Measurements from ENCODE around the gene STYK1.
A peak's percentile ranks its signal among the peaks of the same experiment; 100 is the strongest.
"Not testable (repeated sequence)": the region's sequence is repeated elsewhere in the genome, so short reads cannot be mapped to it uniquely, and the experiment has no call there.

Gene STYK1

DNA sequence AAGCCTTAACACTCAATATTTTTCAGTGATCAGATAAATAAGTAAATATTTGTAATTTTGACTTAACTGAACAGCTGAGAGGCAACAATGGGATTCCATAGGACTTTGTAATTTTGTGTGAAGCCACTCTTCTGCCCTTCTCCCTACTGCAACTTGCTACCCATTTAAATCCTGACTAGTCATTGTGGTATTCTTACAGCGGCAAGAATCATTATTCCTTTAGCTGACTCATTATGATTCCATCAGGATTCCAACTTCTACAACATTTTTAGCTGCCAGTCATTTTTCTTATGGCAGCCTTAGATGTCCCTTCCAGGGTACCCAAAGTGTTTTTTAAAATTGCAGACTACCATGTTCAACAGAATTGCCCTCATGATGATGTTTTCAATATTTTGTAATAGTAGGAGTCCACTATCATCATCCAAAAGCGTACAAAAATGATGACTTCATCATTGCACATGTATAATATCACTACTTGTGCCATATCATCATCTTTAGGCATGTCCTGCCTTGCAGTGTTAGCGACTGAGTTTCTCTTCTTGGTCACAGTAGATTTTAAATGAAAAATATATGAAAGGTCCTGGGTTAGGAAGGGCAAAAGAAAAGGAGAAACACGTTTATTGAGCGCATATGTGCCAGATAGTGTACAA, 55.4 kb downstream of the STYK1 start:
- Histone ChIP-seq H3K9me3 (ENCODE audit: low read length) (no peaks in the 10 kb centered on the region), H3K27me3 (ENCODE audit: control insufficient read depth in 1 of 2, insufficient read depth in 2 of 2, low read length in 2 of 2) (no peaks in the 10 kb centered on the region), H3K27ac (ENCODE audit: low read depth, low read length) (no peak overlapping the region), H3K4me3 (ENCODE audit: low read depth in 1 of 2, low read length in 2 of 2) (no peak overlapping the region), H3K36me3 (ENCODE audit: insufficient read depth, low read length) (no peaks in the 10 kb centered on the region), H3K4me1 (ENCODE audit: insufficient read depth, low read length) (no peaks in the 10 kb centered on the region), H3K9ac (ENCODE audit: low read length) (no peak overlapping the region)

DNA sequence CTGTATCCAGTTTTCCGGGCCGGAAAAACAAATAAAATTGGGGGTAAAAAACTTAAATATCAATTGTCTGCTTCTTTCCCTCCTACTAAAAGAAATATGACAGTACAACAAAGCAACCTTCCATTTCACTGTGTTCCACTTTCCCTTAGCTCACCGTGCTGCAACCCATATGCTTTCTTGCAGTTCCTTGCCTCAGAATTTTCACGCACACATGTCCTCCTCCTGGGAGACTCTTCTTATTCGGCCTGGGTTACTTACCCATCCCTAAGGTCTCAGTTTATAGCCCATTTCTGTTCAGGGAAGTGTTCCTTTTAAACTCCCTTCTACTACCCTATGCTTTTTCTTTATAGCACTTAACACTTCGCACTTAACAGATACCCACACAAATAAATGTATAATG, 56.0 kb downstream of the STYK1 start:
- Histone ChIP-seq H3K9ac (ENCODE audit: low read length) (no peak overlapping the region), H3K4me3 (ENCODE audit: low read depth in 1 of 2, low read length in 2 of 2) (no peak overlapping the region), H3K27ac (ENCODE audit: low read depth, low read length) (no peak overlapping the region)

DNA sequence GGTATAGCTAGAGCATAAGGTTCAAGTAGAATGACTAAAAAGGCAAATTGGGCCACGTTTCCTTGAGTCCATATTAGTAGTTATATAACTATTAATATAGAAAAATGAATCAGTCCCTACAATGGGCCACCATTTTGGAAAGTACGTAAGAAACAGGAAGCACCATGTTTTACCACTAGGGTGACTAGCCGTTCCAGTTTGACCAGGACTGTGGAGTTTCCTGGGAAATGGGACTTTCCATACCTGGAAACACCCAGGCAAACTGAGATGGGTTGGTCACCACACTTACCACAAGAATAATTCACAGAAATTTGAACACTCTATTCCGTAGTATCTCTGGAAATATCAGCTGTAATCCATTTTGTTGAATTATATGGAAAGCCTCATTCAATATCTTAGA, 58.3 kb downstream of the STYK1 start:
- Histone ChIP-seq H3K27me3 (ENCODE audit: control insufficient read depth in 1 of 2, insufficient read depth in 2 of 2, low read length in 2 of 2) (no peaks in the 10 kb centered on the region), H3K9ac (ENCODE audit: low read length) (no peak overlapping the region)

More for the DNA sequence above, 56.0 kb downstream of the STYK1 start:
- peaks cover under 1% of the 10 kb centered on the region for H3K4me1 ChIP-seq (ENCODE audit: insufficient read depth, low read length)
- H3K9me3 ChIP-seq (ENCODE audit: low read length): no peaks in the 10 kb centered on the region
- H3K27me3 ChIP-seq (ENCODE audit: control insufficient read depth in 1 of 2, insufficient read depth in 2 of 2, low read length in 2 of 2): no peaks in the 10 kb centered on the region
- H3K36me3 ChIP-seq (ENCODE audit: insufficient read depth, low read length): no peaks in the 10 kb centered on the region

DNA sequence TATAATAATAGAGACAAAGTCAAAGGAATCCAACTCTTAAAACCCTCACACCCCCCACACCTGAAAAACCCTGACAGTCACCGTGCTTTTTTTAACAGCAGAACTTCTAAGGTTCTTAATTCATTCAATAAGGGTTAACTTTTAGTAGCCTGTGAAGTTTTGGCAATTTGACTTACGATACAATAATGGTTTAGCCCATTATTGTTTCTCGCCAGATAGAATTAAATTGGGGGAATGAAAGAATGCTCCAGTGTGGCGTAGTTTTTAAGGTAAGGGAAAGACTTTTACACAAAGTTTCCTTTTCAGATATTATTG, 59.8 kb downstream of the STYK1 start:
- peaks cover 11% of the 10 kb centered on the region for H3K4me1 ChIP-seq (ENCODE audit: insufficient read depth, low read length)
- H3K27me3 ChIP-seq (ENCODE audit: control insufficient read depth in 1 of 2, insufficient read depth in 2 of 2, low read length in 2 of 2): no peaks in the 10 kb centered on the region
- peak overlapping the region; percentile 52 to 88 for H3K4me3 ChIP-seq (ENCODE audit: low read depth in 1 of 2, low read length in 2 of 2)
- no peaks in the 10 kb centered on the region for H3K36me3 ChIP-seq (ENCODE audit: insufficient read depth, low read length)
- H3K27ac ChIP-seq (ENCODE audit: low read depth, low read length): peak overlapping the region; percentile 64
- H3K9me3 ChIP-seq (ENCODE audit: low read length): no peaks in the 10 kb centered on the region
- H3K9ac ChIP-seq (ENCODE audit: low read length): peak overlapping the region; percentile 91

More for the DNA sequence above, 58.3 kb downstream of the STYK1 start:
- peaks cover 11% of the 10 kb centered on the region for H3K4me1 ChIP-seq (ENCODE audit: insufficient read depth, low read length)
- H3K9me3 ChIP-seq (ENCODE audit: low read length): no peaks in the 10 kb centered on the region
- no peaks in the 10 kb centered on the region for H3K36me3 ChIP-seq (ENCODE audit: insufficient read depth, low read length)
- H3K27ac ChIP-seq (ENCODE audit: low read depth, low read length): no peak overlapping the region
- H3K4me3 ChIP-seq (ENCODE audit: low read depth in 1 of 2, low read length in 2 of 2): no peak overlapping the region

DNA sequence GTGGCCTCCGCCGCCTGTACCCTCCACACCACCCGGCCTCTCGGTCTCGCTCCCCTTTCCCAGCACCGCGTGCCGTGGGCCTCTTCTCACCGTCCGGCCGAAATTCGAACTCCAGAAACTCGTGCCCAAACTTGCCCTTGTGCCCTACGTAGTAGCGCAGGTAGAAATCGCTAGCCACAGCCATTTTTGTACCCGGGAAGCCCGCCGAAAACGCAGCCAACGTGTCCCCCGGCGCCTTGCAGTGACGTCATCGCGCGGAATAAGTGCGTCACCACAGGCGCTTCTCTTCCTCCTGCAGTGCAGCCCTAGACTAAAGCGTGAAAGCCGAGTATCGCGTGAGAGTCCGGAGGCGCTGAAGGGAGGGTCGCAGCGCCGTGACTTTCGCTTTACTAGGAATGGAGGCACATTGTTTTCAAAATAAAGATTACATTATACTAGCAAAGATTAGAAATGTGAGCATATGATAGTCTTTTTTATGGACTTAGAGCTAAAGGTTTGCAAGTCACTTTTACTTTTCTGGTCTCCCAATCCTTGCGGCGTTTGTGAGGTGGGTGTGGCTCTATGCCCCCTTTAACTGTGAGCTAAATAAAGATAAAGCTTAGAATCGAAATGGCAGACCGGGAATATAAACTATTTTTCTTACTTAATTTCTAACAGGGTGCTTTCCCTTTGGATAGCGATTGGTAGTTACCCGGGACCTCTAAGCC, 60.4 kb downstream of the STYK1 start, which contains the start of gene MAGOHB:
Gene MAGOHB, minus strand, starts transcription at position 261 of the 707 bp plus-strand sequence. Its CDS starts 77 bp downstream, at position 184.
- H3K4me3 ChIP-seq (ENCODE audit: low read depth in 1 of 2, low read length in 2 of 2): peak within 1 kb of the TSS; percentile 88 to 92
- no peaks in the 10 kb centered on the region for H3K27me3 ChIP-seq (ENCODE audit: control insufficient read depth in 1 of 2, insufficient read depth in 2 of 2, low read length in 2 of 2)
- peak within 1 kb of the TSS; percentile 64 for H3K27ac ChIP-seq (ENCODE audit: low read depth, low read length)
- no peaks in the 10 kb centered on the region for H3K9me3 ChIP-seq (ENCODE audit: low read length)
- H3K9ac ChIP-seq (ENCODE audit: low read length): peak within 1 kb of the TSS; percentile 91
- no peaks in the 10 kb centered on the region for H3K36me3 ChIP-seq (ENCODE audit: insufficient read depth, low read length)
- peaks cover 11% of the 10 kb centered on the region for H3K4me1 ChIP-seq (ENCODE audit: insufficient read depth, low read length)

DNA sequence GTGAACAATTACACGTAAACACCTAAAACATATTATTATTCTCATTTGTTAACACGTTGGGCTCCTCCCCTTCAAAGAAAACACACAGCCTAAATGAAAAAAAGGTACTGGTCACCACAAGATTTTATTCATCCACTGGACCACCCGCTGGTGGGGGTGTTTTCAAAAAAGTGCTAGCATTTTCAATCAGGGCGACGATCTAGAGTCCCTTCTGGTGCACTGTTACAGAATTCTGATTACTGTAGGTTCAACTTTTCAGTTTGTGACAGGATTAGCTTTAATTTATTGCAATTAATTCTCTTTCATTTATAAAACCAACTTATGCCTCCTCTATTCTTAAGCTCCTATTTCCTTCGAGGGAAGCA, 60.9 kb downstream of the STYK1 start:
- Histone ChIP-seq H3K4me1 (ENCODE audit: insufficient read depth, low read length) (peaks cover 11% of the 10 kb centered on the region), H3K9ac (ENCODE audit: low read length) (peak overlapping the region; percentile 91), H3K27ac (ENCODE audit: low read depth, low read length) (peak overlapping the region; percentile 64), H3K9me3 (ENCODE audit: low read length) (no peaks in the 10 kb centered on the region), H3K36me3 (ENCODE audit: insufficient read depth, low read length) (no peaks in the 10 kb centered on the region), H3K27me3 (ENCODE audit: control insufficient read depth in 1 of 2, insufficient read depth in 2 of 2, low read length in 2 of 2) (no peaks in the 10 kb centered on the region), H3K4me3 (ENCODE audit: low read depth in 1 of 2, low read length in 2 of 2) (peak overlapping the region; percentile 88 to 92)

DNA sequence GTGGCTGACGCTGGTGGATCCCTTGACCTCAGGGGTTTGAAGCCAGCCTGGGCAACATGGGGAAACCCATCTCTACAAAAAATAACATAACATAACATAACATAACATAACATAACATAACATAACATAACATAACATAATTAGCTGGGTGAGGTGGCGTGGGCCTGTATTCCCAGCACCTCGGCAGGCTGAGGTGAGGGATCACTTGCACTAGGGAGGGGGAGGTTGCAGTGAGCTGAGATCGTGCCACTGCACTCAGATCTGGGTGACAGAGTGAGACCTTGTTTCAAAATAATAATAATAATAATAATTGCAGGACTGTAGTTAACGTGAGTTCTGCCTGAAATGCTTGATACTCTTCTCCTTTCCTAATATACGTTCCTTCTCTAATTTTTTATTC, 61.7 kb downstream of the STYK1 start:
- no peak overlapping the region for H3K27ac ChIP-seq (ENCODE audit: low read depth, low read length)
- no peaks in the 10 kb centered on the region for H3K9me3 ChIP-seq (ENCODE audit: low read length)
- H3K4me1 ChIP-seq (ENCODE audit: insufficient read depth, low read length): peaks cover 11% of the 10 kb centered on the region
- peaks cover 5% of the 10 kb centered on the region for H3K36me3 ChIP-seq (ENCODE audit: insufficient read depth, low read length)
- H3K9ac ChIP-seq (ENCODE audit: low read length): no peak overlapping the region
- no peaks in the 10 kb centered on the region for H3K27me3 ChIP-seq (ENCODE audit: control insufficient read depth in 1 of 2, insufficient read depth in 2 of 2, low read length in 2 of 2)
- peak overlapping the region in 1 of 2 donors; percentile 88 for H3K4me3 ChIP-seq (ENCODE audit: low read depth in 1 of 2, low read length in 2 of 2)

DNA sequence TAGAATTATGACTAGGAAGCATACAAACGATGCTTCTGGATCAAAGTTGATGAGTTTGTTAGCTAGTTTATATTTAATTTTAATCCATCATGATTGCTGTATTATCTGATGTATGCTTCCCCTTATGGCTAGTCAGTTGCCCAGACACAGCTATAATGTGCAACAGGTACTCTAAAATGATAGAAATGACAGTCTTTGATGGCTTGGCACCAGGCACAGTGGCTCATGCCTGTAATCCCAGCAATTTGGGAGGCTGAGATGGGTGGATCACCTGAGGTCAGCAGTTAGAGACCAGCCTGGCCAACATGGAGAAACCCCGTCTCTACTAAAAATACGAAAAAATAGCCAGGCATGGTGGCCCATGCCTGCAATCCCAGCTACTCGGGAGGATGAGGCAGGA, 62.6 kb downstream of the STYK1 start:
- H3K4me3 ChIP-seq (ENCODE audit: low read depth in 1 of 2, low read length in 2 of 2); H3K27me3 ChIP-seq (ENCODE audit: control insufficient read depth in 1 of 2, insufficient read depth in 2 of 2, low read length in 2 of 2); H3K9ac ChIP-seq (ENCODE audit: low read length); H3K27ac ChIP-seq (ENCODE audit: low read depth, low read length); H3K36me3 ChIP-seq (ENCODE audit: insufficient read depth, low read length); H3K9me3 ChIP-seq (ENCODE audit: low read length): not testable (repeated sequence)
- peaks cover 11% of the 10 kb centered on the region for H3K4me1 ChIP-seq (ENCODE audit: insufficient read depth, low read length)

DNA sequence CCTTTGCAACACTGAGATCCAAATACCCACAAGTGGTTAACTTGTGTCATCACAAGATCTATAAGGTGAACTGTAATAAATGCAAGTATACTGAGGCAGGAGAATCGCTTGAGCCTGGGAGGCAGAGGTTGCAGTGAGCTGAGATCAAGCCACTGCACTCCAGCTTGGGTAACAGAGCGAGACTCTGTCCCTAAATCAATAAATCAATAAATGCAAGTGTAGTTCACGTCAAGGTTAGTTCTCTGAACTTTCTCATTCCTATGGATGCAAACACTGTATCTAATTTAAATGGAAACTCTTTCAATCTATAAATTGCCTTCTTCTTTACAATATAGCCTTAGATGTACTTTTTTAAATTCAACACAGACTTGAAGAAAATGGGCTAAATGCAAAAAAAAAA, 63.7 kb downstream of the STYK1 start:
- Histone ChIP-seq H3K27me3 (ENCODE audit: control insufficient read depth in 1 of 2, insufficient read depth in 2 of 2, low read length in 2 of 2) (no peaks in the 10 kb centered on the region), H3K9ac (ENCODE audit: low read length) (no peak overlapping the region)

DNA sequence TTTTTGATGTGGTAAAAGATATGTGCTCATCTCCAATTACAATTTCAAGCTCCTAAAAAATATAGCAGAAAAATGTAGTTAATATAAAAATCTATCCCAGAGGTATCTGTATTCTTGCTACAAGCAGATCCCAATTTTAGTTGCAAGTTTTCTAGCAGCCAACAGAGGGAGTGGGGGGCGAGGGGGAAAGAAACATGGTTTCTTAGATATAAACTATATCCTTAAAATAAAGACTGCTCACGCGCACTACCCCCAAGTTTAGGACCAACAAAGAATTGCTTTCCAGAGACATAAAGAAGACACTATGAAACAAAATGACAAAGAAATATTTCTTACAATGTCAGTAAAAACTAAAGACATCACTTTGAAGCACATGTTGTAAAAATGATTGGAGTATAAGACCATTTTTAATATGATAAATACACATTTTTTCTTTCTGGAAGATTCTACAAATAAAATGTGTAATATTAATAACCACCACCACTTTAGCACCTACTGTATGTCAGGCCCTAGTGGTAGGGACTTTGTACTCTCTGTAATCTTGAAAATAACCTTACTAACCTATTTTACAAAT, 65.9 kb downstream of the STYK1 start:
- Histone ChIP-seq H3K9me3 (ENCODE audit: low read length) (no peaks in the 10 kb centered on the region), H3K4me3 (ENCODE audit: low read depth in 1 of 2, low read length in 2 of 2) (no peak overlapping the region), H3K4me1 (ENCODE audit: insufficient read depth, low read length) (peaks cover 11% of the 10 kb centered on the region), H3K27ac (ENCODE audit: low read depth, low read length) (no peak overlapping the region), H3K9ac (ENCODE audit: low read length) (no peak overlapping the region), H3K27me3 (ENCODE audit: control insufficient read depth in 1 of 2, insufficient read depth in 2 of 2, low read length in 2 of 2) (no peaks in the 10 kb centered on the region), H3K36me3 (ENCODE audit: insufficient read depth, low read length) (peaks cover 13% of the 10 kb centered on the region)

More for the DNA sequence above, 63.7 kb downstream of the STYK1 start:
- H3K4me3 ChIP-seq (ENCODE audit: low read depth in 1 of 2, low read length in 2 of 2): no peak overlapping the region
- H3K36me3 ChIP-seq (ENCODE audit: insufficient read depth, low read length): peaks cover 10% of the 10 kb centered on the region
- H3K4me1 ChIP-seq (ENCODE audit: insufficient read depth, low read length): peaks cover 11% of the 10 kb centered on the region
- no peaks in the 10 kb centered on the region for H3K9me3 ChIP-seq (ENCODE audit: low read length)
- H3K27ac ChIP-seq (ENCODE audit: low read depth, low read length): no peak overlapping the region

DNA sequence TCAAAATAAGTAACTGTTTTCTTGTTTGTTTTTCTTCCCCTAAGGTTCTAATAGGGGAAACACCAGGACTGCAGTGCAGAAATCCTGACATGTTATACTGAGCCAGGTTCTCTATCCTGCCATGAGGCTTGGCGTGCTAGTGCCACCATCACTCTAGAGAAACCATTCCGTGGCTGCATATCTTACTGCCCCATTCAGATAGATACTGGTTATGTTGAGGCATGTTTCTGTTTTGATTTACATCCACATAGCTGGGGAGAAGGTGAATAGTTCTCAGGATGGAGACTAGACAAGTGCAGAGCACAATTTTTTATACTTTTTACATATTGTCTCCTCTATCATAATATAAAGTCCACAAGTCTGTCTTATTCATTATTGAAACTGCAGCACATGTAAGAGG, 72.0 kb downstream of the STYK1 start:
- peaks cover 19% of the 10 kb centered on the region for H3K36me3 ChIP-seq (ENCODE audit: insufficient read depth, low read length)
- no peaks in the 10 kb centered on the region for H3K9me3 ChIP-seq (ENCODE audit: low read length)
- no peak overlapping the region for H3K27ac ChIP-seq (ENCODE audit: low read depth, low read length)
- no peaks in the 10 kb centered on the region for H3K4me1 ChIP-seq (ENCODE audit: insufficient read depth, low read length)
- H3K27me3 ChIP-seq (ENCODE audit: control insufficient read depth in 1 of 2, insufficient read depth in 2 of 2, low read length in 2 of 2): no peaks in the 10 kb centered on the region
- H3K4me3 ChIP-seq (ENCODE audit: low read depth in 1 of 2, low read length in 2 of 2): no peak overlapping the region
- no peak overlapping the region for H3K9ac ChIP-seq (ENCODE audit: low read length)
